NOMO-1 (cell line): ENCODE data around the gene ADCY9.
A peak's percentile ranks its signal among the peaks of the same experiment; 100 is the strongest.
"Not testable (repeated sequence)": the region's sequence is repeated elsewhere in the genome, so short reads cannot be mapped to it uniquely, and the experiment has no call there.

Experiments
- DNase-seq, 2 experiments: peaks; one replicate each; lab custom pipeline; 2025; ENCODE audit not compliant: unreplicated experiment in 2 of 2; lab: John Stamatoyannopoulos, UW

Gene ADCY9

DNA sequence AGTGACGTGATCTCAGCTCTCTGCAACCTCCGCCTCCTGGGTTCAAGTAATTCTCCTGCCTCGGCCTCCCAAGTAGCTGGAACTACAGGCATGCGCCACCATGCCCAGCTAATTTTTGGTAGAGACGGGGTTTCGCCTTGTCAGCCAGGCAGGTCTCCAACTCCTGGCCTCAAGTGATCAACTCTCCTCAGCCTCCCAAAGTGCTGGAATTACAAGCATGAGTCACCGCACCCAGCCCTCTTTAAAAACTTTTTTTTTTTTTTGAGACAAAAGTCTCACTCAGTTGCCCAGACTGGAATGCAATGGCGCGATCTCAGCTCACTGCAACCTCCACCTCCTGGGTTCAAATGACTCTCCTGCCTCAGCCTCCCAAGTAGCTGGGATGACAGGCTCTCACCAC, 43.1 kb downstream of the ADCY9 start:
- DNase-seq: not testable (repeated sequence)

DNA sequence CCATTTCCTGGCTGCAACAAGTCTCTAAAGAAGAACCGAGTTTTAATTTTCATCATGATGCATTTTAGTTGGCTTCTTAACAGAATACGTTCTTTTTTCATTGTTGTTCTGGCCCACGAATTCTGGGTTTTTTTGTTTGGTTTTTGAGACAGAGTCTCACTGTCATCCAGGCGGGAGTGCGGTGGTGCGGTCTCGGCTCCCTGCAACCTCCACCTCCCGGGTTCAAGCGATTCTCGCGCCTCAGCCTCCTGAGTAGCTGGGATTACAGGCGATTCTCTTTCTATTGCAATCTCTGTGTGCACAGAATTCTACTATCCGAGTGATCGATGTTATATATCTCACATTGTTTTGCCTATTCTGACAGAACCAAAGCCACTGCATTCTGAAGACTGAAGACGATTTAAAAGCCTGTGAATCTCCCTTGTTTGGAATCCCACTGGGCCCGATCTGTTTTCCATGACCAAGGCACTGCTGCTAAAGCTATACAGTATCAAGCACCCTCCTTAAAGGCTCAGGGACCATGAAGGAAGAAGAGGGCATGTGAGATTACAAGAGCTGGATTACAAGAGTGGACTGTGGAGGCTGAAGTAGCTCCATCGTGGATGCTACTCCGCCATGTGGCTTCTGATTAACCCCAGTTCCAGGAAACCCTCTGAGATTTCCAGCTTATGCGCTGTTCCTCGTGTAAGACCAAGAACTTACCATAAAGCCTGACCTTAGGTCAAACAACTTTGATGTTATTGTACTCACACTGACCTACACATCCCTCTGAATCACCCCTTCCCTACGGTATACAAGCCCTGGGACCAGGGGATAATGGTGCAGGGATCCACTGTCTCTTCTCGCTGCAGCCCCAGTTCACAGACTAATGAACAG, 44.3 kb downstream of the ADCY9 start:
- DNase-seq: no peak

DNA sequence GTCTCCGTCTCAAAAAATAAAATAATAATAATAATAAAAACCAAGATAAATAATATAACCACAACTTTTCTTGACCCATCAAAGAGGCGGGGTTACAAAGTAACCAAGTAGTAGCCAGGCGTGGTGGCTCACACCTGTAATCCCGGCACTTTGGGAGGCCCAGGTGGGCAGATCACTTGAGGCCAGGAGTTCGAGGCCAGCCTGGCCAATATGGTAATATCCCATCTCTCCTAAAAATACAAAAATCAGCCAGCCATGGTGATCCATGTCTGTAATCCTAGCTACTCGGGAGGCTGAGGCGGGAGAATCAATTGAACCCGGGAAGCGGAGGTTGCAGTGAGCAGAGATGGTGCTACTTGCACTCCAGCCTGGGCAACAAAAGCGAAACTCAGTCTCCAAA, 45.3 kb downstream of the ADCY9 start:
- no peak for DNase-seq

DNA sequence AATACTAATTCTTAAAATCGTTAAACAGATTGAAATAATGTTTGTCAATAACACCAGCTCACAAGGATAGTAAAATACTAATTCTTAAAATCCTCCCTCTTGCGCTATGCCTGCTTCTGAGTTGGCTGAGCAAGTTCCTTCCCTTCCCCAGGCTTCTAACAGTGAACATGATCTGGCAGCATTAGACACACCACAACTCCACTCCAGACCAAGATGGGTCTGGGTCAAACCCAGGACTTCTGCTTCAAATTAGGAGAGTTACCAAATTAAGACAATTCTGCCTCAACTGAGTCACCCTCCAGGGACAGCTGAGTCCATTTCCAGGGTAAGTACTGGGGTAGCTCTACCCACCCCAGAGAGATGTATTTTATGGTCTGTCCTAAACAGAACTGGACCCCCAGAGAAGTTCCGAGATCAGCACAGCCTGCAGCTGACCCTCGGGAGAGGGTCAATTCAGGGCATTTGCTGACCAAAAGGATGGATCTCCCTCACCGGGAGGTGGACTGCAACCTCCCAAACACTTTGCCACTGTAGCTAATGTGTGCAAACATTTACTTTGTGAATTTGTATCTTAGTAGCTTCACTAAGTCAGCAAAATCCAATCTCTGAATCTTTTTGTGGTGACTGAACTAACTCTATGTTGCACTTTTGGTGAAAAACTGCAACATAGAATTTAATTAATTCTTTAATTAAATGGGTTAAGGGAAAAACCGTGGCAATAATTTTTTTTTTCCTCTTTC, 48.8 kb downstream of the ADCY9 start:
- no peak for DNase-seq

DNA sequence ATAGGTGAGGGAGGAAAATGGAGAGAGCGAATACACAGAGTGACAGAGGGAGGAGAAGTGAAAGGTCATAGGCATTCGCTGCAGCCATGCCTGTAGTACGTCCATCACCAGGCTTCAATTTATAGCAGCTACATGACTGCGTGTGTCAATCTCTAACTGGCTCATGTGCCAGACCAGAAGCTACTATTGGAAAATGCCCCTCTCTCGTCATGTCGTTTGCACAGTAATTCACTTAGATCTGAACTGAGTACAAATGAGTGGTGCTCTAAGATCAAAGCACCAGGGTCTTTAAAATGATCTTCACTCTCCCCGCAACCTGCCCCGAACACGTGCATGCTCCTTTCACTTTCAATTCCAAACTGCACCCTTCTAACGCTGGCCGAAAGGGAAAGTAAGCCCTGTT, 51.3 kb downstream of the ADCY9 start:
- DNase-seq: no peak

DNA sequence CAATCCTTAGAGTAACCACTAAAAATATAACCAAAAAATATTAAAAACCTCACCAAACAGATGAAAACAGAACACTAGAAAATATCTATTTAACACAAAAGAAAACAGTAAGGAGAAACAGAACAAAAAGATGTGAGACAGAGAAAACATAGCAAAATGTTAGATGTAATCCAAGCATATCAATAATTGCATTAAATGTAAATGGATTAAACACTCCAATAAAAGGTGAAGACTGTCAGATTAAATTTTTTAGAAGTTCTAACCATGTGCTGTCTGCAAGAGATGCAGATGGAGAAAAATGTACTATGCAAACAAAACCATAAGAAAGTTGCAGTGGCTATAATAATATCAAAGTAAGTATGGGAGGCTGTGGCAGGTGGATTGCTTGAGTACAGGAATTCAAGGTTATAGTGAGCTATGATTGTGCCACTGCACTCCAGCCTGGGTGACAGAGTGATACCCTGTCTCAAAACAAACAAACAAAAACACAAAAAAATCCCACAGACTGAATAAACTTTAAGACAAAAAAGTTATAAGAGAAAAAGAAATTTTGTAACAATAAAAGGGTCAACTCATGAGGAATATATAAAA, 53.9 kb downstream of the ADCY9 start:
- no peak for DNase-seq

DNA sequence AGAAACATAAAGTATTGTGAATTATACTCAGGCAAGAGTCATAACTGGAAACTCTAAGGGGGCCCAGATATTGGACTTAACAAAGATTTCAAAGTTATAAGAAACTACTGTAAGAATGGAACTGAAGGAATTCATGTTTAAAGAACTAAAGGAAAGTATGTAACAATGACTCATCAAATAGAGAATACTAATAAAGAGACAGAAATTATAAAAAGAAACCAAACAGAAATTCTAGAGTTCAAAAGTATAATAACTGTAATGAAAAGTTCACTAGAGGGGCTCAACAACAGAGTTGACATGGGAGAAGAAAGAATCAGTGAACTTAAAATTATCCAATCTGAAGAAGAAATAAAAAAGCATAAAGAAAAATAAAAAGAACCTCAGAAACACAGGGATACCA, 55.4 kb downstream of the ADCY9 start:
- no peak for DNase-seq

DNA sequence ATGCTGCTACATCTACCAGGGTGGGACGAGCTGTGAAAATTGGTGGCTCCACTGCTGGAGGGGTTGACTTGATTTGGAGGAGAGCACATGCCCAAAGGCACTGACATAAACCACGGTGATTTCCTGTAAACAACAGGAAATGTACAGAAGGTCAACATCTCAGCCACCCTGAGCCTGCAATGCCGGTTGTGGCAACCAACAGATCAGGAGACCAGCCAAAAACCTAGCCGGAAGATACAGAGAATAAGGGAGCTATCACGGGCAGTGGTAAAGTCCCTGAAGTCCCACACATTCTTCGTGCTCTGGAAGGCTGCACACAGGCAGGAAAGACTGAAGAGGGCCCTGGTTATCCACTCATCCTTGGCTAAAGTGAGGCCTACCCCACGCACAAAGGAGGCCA, 56.2 kb downstream of the ADCY9 start:
- DNase-seq: no peak

DNA sequence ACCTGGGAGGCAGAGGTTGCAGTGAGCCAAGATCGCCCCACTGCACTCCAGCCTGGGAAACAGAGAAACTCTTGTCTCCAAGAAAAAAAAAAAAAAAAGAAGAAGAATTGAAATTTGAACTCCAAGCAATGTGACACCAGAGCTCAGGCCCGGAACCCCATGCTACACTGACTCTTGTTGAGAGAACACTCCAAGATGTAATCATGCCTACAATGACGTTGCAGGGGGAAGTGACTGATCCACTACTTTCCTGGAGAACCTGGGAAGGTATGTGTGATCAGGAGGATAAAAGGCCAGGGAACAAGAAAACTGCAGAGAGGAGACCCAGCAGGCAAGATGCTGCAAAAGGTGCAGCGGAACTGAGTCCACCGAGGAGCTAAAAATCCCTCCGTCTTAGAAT, 57.9 kb downstream of the ADCY9 start:
- no peak for DNase-seq

DNA sequence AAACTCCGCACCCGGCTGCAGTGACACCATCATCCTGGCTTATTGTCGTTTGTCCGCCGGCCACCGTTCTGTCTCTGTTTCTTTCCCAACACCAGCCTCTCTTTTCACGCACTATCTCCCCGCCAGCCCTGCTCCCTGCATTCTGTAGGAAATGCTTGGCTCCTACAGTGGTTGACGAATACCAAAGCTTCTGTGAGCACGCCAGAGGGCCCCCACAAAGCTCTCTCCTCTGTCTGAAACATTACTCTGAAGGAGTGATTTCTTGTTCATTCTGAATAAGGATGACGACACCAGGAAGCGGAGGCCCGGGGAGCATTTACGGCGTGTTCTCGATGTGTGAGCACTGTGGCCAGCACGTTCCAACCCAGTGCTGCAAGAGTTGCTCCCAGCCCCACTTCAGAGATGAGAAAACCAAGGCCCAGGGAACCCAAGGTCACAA, 58.8 kb downstream of the ADCY9 start:
- DNase-seq: no peak

DNA sequence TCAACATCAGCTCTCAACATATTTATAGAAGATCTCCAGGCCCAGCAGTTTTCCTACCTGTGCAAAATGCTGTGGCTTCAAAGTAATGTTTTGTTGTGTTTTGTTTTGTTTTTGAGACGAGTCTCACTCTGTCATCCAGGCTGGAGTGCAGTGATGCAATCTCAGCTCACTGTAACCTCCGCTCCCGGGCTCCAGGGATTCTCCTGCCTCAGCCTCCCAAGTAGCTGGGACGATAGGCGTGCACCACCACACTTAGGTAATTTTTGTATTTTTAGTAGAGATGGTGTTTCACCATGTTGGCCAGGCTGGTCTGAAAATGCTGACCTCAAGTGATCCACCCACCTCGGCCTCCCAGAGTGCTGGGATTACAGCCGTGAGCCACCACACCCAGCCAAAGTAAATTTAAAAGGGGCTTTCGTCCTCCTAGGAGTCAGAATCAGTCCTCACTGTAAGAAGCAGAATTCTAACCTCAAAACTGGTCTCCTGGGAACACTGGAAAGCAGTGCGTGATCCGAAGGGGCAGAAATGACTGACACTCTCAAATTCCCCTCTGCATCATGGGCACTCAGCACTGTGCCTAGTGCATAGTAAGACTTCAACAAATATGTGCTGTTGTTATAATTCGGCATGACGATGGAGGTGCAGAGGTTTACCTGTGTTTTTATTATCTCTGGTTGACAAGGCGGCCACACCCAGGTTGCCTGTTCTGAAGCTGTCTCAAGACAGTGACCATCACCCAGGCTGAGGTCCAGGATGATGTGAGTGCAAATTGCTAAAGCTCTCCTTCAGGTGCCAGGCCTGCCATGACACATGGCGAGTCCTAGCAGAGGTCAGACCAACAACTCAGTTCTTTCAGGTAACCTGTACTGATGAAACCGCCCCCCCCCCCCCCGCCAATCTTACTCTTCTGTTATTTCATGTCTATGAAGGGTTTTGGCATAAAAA, 59.8 kb downstream of the ADCY9 start:
- no peak for DNase-seq

DNA sequence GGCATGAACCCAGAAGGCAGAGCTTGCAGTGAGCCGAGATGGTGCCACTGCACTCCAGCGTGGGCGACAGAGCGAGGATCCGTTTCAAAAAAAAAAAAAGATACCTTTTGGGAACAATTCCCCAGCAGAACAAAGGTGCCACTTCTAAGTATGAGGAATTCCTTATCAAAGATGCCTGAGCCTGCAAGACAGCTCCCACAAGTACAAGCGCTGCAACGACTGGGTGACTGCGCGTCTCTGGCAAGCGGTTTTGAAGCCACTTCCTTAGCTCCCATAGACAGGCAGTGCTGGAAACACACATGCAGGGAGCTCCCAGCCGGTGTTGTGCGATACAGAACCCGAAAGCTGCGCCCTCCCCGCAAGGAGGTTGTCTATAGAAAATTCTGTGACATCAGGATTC, 60.5 kb downstream of the ADCY9 start:
- no peak for DNase-seq

DNA sequence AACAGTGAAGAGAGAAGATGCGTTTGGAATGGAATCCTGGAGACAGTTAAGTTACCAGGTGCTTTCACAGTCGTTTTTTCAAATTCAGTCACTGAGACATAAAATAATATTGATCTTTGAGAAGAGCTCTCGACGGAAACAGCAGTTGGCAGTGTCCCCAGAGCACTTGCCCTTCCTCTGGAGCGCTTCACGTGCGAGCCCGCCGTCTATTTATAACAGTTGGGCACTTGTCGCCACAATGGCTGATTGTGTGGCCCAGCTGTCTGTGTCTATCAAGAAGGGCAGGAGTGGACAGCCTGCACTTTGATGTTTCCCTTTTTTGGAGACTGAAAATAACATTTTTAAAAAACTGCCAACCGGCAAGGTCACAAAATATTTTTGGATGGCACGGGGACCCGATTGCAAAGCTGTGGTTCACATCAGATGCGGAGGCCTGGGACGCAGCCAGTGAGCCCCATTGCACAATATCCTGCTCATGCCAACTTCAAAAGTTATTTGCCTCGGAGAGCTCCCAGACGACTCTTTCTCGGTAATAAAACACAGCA, 62.9 kb downstream of the ADCY9 start:
- peak; percentile 94 to 97 for DNase-seq

DNA sequence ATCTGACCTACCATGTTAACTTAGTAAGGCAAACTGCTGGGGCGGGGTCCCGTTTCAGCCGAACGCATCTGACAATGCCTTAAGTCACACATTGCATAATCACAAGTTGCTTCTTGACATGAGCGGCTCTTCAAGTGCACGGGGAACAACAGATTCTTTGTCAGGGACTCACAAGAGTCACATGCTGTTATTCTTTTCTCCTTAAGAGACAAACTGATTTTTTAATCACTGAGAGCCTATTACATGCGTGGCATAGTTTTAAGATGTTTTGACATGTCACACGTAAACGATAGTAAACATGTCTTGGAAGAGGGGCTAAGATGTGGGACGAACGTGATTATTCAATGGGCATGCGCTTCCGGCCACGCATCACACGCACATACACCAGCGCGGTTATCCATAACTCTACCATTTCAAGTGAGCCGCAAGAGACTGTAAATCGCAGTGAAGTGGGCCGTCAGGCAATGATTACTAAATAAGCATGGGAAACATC, 63.4 kb downstream of the ADCY9 start:
- peak; percentile 62 to 87 for DNase-seq

DNA sequence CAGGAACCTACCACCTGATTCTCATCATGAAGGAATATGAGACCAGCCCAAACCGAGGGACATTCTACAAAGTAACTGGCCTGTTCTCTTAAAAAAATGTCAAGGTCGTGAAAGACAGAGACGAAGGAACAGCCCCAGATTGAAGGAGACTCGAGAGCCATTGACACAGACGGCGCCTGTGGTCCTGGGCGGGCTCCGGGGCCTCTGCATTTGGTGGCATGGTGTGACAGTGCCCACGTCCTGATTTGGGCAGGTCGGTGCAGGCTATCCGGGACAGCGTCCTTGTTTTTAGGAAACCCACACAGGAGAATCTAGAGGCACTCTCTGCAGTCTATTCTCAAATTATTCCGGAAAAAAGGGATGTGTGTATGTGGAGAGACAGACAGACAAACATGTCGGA, 64.1 kb downstream of the ADCY9 start:
- DNase-seq: no peak

DNA sequence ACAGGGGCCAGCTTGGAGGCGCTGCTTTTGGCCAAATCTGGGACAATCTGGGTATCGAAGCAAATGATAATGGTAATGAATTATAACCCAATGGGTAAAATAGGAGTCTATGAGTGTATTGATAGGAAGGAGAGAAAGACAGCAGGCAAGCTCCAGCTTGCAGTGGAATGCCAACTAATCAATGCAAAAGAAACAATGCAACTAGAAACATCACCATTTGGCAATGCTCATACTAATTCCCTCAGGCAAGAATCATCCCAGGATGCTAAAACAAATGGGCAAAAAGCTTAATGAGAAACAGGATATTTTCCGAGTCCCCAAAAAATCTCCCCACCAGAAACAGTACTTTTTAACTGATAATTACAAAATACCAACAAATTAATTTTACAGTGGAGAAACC, 64.7 kb downstream of the ADCY9 start:
- no peak for DNase-seq

DNA sequence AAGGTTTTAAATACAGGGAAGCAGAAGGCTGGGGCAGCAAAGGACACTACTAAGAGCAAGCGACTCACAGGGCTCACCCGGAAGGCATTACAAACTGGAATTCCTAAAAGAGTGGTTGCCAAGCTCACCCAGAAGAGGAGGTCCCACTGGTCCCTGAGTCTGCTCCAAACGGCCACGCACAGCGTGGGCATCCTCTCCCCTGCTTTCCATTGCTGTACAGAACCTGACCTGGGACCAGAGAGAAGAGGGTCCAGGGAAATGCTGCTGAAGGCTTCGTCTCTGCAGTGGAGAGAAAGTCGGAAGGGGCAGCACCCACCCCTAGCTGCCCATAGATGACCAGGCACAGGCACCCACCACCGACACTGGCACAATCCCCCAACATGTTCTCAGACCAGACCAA, 67.2 kb downstream of the ADCY9 start:
- DNase-seq: no peak

DNA sequence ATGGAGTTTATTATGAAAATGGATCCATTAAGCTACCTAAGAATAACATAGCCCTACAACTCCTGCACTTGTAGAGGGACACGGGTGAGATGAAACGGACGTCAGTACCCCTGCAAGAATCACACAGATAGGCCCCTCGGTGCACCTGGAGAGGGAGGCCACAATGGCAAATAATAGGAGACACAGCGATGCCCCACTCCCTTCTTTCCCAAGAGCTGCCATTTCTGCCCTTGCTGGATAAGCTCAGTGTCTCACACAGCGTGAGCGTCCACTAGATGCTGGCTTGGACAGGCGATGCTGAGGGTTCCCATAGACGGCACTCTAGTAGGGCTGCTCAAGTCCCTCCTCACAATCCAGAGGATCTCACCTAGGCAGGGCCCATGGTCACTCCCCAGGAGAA, 67.8 kb downstream of the ADCY9 start:
- DNase-seq: no peak

DNA sequence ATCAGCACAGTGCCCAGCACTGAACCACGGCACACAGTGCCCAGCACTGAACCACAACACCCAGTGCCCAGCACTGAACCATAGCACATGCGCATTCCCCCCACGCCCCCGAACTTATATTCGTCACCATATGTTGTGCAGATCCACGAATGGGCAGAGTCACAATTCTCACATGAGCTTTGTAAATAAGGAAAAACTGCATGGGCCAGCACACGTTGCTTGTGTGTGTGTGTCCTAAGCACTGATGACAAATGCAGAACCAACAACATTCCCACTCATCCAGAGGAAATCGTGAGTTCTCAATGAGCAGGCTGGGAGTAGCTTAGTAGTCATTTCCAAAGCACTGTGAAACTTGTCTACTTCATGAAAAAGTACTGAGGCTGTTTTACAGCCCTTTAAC, 70.0 kb downstream of the ADCY9 start:
- no peak for DNase-seq

DNA sequence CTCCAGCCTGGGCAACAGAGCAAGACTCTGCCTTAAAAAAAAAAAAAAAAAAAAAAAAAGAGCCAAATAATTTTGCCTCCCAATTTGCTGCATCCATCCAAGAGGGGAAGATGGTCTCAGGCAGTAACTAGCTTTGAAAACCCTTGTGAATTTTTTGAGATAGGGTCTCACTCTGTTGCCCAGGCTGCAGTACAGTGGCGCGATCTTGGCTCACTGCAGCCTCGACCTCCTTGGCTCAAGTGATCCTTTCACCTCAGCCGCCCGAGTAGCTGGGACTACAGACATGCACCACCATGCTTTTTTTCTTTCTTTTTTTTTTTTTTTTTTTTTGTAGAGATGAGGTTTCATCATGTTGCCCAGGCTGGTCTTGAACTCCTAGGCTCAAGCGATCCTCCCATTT, 70.7 kb downstream of the ADCY9 start:
- DNase-seq: not testable (repeated sequence)
